GM12864 (cell line): Measurements from ENCODE around the gene RYR2.

Source experiments
- DNase-seq: peaks from one replicate; pipeline ENCODE4 v3.0.0-alpha.2; 2011; ENCODE audit warnings: low read depth
- H3K4me3 ChIP-seq: 2 replicates; pipeline ENCODE4 v1.5.1; 2011; ENCODE audit warnings: mild to moderate bottlenecking, low read depth, low read length, control low read depth
- CTCF ChIP-seq: IDR thresholded peaks from 2 replicates; pipeline ENCODE4 v1.5.1; 2011; ENCODE audit warnings: low read depth, mild to moderate bottlenecking, moderate library complexity, low read length, control low read depth, inconsistent platforms; ENCODE audit errors: missing control alignments

Gene RYR2

GRCh38 chr1:237736372-237737029, 694.5 kb downstream of the RYR2 start:
- no peak for TF ChIP-seq CTCF
- no peak for DNase-seq
- H3K4me3 ChIP-seq = no peak overlapping the region

- H3K4me3 ChIP-seq = no peak overlapping the region
- TF ChIP-seq CTCF = no peak
- DNase-seq = no peak
Observed at GRCh38 chr1:237737448-237737847, 695.5 kb downstream of the RYR2 start.

GRCh38 chr1:237737938-237738610, 696.1 kb downstream of the RYR2 start:
- no peak for TF ChIP-seq CTCF
- H3K4me3 ChIP-seq = no peak overlapping the region
- DNase-seq = no peak

GRCh38 chr1:237740846-237741245, 698.9 kb downstream of the RYR2 start:
- no peak for DNase-seq
- H3K4me3 ChIP-seq = no peak overlapping the region
- TF ChIP-seq CTCF = no peak

GRCh38 chr1:237745545-237745944, 703.6 kb downstream of the RYR2 start:
- H3K4me3 ChIP-seq = no peak overlapping the region
- no peak for DNase-seq
- no peak for TF ChIP-seq CTCF

- no peak for DNase-seq
- H3K4me3 ChIP-seq = no peak overlapping the region
- no peak for TF ChIP-seq CTCF
Observed at GRCh38 chr1:237748171-237748960, 706.4 kb downstream of the RYR2 start.

- no peak for TF ChIP-seq CTCF
- H3K4me3 ChIP-seq = no peak overlapping the region
- no peak for DNase-seq
Observed at GRCh38 chr1:237749122-237749521, 707.1 kb downstream of the RYR2 start.
